ENCODE measurements around the gene MVK.
"Not testable (repeated sequence)": the region's sequence is repeated elsewhere in the genome, so short reads cannot be mapped to it uniquely, and the experiment has no call there.

Gene MVK

GRCh38 chr12:109597414-109597794 is 23.8 kb downstream of the MVK start:
- no peak overlapping the region for H3K4me3 ChIP-seq (ENCODE audit: low read depth, low read length)
- TF ChIP-seq, protein P1, sequence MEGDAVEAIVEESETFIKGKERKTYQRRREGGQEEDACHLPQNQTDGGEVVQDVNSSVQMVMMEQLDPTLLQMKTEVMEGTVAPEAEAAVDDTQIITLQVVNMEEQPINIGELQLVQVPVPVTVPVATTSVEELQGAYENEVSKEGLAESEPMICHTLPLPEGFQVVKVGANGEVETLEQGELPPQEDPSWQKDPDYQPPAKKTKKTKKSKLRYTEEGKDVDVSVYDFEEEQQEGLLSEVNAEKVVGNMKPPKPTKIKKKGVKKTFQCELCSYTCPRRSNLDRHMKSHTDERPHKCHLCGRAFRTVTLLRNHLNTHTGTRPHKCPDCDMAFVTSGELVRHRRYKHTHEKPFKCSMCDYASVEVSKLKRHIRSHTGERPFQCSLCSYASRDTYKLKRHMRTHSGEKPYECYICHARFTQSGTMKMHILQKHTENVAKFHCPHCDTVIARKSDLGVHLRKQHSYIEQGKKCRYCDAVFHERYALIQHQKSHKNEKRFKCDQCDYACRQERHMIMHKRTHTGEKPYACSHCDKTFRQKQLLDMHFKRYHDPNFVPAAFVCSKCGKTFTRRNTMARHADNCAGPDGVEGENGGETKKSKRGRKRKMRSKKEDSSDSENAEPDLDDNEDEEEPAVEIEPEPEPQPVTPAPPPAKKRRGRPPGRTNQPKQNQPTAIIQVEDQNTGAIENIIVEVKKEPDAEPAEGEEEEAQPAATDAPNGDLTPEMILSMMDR (IDR thresholded peaks at IDR 0.05; ENCODE audit: control insufficient read depth, extremely low read depth, insufficient read depth), result no peak
- no peak for DNase-seq (ENCODE audit: low read depth)

DNA sequence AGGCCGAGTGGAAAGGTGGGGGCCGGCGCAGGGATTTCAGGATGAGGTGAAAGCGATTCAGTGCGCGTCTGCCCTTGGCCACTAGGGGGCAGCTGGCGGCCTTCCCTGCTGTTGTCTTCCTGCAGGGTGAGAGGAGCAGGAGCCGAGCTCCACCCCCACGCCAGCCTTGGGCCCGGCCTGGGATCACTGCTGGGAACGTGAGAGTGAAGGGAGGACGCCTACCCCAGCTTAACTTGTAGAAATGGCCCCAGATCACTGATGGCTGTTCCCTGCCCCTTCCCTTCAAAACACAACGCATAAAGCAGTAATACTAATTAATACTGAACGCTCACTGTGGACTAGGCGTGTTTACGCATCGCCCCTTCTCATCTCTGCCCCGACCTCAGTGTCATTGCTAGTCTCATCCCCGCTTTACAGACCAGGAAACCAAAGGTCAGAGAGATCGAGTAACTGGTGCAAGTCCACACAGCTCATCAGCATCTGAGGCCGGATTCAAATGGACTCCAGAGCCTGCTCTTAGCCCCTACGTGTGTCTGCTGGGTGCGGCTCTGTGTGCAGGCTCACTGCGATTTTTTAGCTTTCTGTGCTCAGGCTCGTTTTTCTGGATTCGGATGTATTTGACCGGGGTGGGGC is 24.3 kb downstream of the MVK start:
- TF ChIP-seq, protein P1 (IDR thresholded peaks at IDR 0.05; ENCODE audit: control insufficient read depth, extremely low read depth, insufficient read depth), result peak; percentile 89
- peak; percentile 46 for DNase-seq (ENCODE audit: low read depth)

DNA sequence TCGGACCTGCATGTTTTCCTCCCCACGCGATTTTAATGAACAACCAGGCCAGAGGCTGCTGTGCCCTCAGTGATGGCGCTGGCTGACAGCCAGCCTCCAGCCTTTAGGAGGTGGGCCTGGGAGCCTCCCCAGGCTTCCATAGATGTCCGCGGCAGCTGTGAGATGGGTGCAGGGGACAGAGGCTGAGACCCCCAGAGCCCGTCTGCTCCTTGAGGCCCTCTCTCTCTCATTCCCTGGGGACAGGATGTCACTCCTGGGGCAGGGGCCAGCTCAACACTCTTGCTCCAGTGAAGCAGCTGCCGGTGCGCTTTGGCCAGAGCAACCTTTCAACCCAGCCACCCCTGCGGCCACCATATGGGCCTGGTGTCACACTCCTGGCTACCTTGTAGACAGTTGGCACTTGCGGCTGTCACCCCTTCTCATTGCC is 24.8 kb downstream of the MVK start:
- DNase-seq (ENCODE audit: low read depth), result no peak
- TF ChIP-seq, protein P1 (IDR thresholded peaks at IDR 0.05; ENCODE audit: control insufficient read depth, extremely low read depth, insufficient read depth), result no peak
- no peak overlapping the region for H3K4me3 ChIP-seq (ENCODE audit: low read depth, low read length)

More for the DNA sequence above, 24.3 kb downstream of the MVK start:
- no peak overlapping the region for H3K4me3 ChIP-seq (ENCODE audit: low read depth, low read length)

DNA sequence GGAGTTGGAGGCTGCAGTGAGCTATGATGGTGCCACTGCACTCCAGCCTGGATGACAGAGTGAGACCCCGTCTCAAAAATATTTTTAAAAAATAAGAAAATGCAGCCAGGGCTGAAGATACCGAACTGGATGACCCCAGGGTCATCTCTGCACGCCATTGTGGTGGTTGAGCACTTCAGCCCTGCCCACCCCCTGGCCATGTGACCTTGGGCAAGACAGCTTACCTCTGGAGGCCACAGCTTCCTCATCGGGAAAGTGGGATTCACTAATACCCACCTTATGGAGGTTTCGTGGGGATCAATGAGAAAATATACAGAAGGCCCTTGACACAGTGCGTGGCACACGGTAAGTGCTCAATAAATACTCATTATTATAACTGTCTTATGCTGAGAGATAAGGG is 25.5 kb downstream of the MVK start:
- TF ChIP-seq, protein P1 (IDR thresholded peaks at IDR 0.05; ENCODE audit: control insufficient read depth, extremely low read depth, insufficient read depth), result no peak
- no peak overlapping the region for H3K4me3 ChIP-seq (ENCODE audit: low read depth, low read length)
- DNase-seq (ENCODE audit: low read depth), result no peak

DNA sequence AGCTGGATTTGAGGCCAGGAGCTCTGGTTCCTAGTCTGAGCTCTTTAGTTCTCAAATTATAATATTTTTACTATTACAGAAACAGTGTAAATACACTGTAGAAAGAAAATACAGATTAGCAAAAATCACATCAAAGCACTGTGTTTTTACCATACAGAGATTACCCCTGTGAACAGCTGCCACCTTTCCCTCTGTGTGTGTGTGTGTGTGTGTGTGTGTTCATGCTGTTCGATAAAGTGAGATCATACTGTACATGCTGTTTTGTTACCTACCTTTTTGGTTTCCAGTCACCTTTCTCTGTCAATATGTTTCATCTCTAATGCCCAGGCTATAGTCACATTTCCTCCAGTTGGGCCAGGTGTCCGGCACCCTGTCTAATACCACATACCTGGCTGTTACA is 26.9 kb downstream of the MVK start:
- no peak overlapping the region for H3K4me3 ChIP-seq (ENCODE audit: low read depth, low read length)
- no peak for DNase-seq (ENCODE audit: low read depth)
- TF ChIP-seq, protein P1 (IDR thresholded peaks at IDR 0.05; ENCODE audit: control insufficient read depth, extremely low read depth, insufficient read depth), result no peak

GRCh38 chr12:109600995-109601394 is 27.4 kb downstream of the MVK start:
- TF ChIP-seq, protein P1 (IDR thresholded peaks at IDR 0.05; ENCODE audit: control insufficient read depth, extremely low read depth, insufficient read depth), result no peak
- no peak overlapping the region for H3K4me3 ChIP-seq (ENCODE audit: low read depth, low read length)
- DNase-seq (ENCODE audit: low read depth), result no peak

GRCh38 chr12:109601557-109601956 is 28.0 kb downstream of the MVK start:
- H3K4me3 ChIP-seq (ENCODE audit: low read depth, low read length), result no peak overlapping the region
- TF ChIP-seq, protein P1 (IDR thresholded peaks at IDR 0.05; ENCODE audit: control insufficient read depth, extremely low read depth, insufficient read depth), result no peak
- no peak for DNase-seq (ENCODE audit: low read depth)

DNA sequence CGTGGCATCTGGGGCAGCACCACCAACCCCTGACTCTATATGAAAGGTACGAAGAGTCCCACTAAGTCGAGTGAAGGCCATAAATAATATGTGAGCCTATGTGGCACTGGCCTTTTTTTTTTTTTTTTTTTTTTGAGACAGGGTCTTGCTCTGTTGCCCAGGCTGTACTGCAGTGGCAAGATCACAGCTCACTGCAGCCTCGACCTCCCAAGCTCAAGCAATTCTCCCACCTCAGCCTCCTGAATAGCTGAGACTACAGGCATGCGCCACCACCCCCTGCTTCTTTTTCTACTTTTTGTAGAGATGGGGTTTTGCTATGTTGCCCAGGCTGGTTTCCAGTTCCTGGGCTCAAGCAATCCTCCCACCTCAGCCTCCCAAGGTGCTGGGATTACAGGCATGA is 28.5 kb downstream of the MVK start:
- H3K4me3 ChIP-seq (ENCODE audit: low read depth, low read length); DNase-seq (ENCODE audit: low read depth): not testable (repeated sequence)
